HEK293T (cell line): ENCODE measurements around the gene ST3GAL4.

ENCODE experiments used
- BHLHE40 ChIP-seq: fragments of 450-650 bp; IDR thresholded peaks from 2 replicates; pipeline ENCODE4 v1.6.1; 2016; ENCODE audit warnings: mild to moderate bottlenecking, moderate library complexity, borderline replicate concordance
- CTBP1 ChIP-seq: fragments of 450-650 bp; IDR thresholded peaks from 2 replicates; pipeline ENCODE4 v1.6.1; 2016; ENCODE audit warnings: borderline replicate concordance
- ELF4 ChIP-seq: fragments of 450-650 bp; IDR thresholded peaks from 2 replicates; pipeline ENCODE4 v1.6.1; 2017; ENCODE audit warnings: antibody characterized with exemption
- FOXA1 ChIP-seq: fragments of 450-650 bp; IDR thresholded peaks from 2 replicates; pipeline ENCODE4 v1.6.1; 2016; ENCODE audit warnings: mild to moderate bottlenecking
- FOXK2 ChIP-seq: fragments of 450-650 bp; IDR thresholded peaks from 2 replicates; pipeline ENCODE4 v1.6.1; 2016; ENCODE audit warnings: mild to moderate bottlenecking
- FOXM1 ChIP-seq: fragments of 450-650 bp; IDR thresholded peaks from 2 replicates; pipeline ENCODE4 v1.6.1; 2017; ENCODE audit warnings: mild to moderate bottlenecking, borderline replicate concordance
- HDGF ChIP-seq: fragments of 450-650 bp; IDR thresholded peaks from 2 replicates; pipeline ENCODE4 v1.6.1; 2017; ENCODE audit warnings: antibody characterized with exemption, borderline replicate concordance
- L3MBTL2 ChIP-seq: fragments of 450-650 bp; conservative IDR thresholded peaks from 2 replicates; pipeline ENCODE4 v1.6.1; 2016; ENCODE audit warnings: mild to moderate bottlenecking
- NFRKB ChIP-seq: fragments of 450-650 bp; IDR thresholded peaks from 2 replicates; pipeline ENCODE4 v1.6.1; 2016; ENCODE audit warnings: mild to moderate bottlenecking, moderate library complexity
- SP1 ChIP-seq: fragments of 450-650 bp; IDR thresholded peaks from 2 replicates; pipeline ENCODE4 v1.6.1; 2017
- SUZ12 ChIP-seq: fragments of 450-650 bp; IDR thresholded peaks from 2 replicates; pipeline ENCODE4 v1.6.1; 2016; ENCODE audit warnings: mild to moderate bottlenecking
- TARDBP ChIP-seq: fragments of 450-650 bp; IDR thresholded peaks from 2 replicates; pipeline ENCODE4 v1.6.1; 2016
- TF ChIP-seq, protein P1 (sequence below): fragments of 450-650 bp; IDR thresholded peaks from 2 replicates; pipeline ENCODE4 v1.6.1; 2016

DNA sequence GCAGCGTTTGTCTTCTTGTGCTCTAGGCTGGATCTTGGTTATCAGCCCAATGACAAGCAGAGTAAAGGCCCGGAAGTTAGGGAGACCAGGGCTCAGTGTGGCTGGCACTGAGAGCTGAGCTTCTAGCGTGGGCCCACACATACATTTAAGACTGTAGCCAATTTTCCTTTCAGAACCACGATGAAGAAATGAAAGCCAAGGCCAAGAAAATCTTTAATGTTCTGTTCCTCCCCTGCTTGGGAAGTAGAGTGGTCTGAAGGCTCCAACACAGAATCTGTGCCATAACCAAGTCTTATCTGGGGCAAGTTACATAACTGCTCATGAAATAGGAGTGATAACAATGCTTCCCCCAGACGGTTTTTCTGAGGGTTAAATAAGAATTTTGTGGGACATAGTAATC, 4.7 kb upstream of the ST3GAL4 start:
- TF ChIP-seq TARDBP (no peak), L3MBTL2 (no peak), FOXK2 (no peak), SP1 (no peak), CTBP1 (no peak), ELF4 (no peak), SUZ12 (no peak), FOXA1 (no peak), NFRKB (no peak), BHLHE40 (no peak), HDGF (no peak), FOXM1 (no peak)
- TF ChIP-seq, protein P1, sequence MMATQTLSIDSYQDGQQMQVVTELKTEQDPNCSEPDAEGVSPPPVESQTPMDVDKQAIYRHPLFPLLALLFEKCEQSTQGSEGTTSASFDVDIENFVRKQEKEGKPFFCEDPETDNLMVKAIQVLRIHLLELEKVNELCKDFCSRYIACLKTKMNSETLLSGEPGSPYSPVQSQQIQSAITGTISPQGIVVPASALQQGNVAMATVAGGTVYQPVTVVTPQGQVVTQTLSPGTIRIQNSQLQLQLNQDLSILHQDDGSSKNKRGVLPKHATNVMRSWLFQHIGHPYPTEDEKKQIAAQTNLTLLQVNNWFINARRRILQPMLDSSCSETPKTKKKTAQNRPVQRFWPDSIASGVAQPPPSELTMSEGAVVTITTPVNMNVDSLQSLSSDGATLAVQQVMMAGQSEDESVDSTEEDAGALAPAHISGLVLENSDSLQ: no peak
